H1 (cell line): ENCODE data around the gene ADAMTS8.

ENCODE experiments used
- POLR2A ChIP-seq, 2 experiments: IDR thresholded peaks; 1 replicate in 1 of 2; 2 replicates in 1 of 2; pipeline ENCODE4 v1.6.1; 2011; ENCODE audit warnings: low read depth in 2 of 2, low read length in 2 of 2, mild to moderate bottlenecking in 2 of 2; ENCODE audit errors: control extremely low read depth in 1 of 2
- RBBP5 ChIP-seq: IDR thresholded peaks from 2 replicates; pipeline ENCODE4 v1.7.1; 2012; ENCODE audit warnings: low read depth, mild to moderate bottlenecking, inconsistent platforms, low read length, moderate library complexity, borderline replicate concordance

DNA sequence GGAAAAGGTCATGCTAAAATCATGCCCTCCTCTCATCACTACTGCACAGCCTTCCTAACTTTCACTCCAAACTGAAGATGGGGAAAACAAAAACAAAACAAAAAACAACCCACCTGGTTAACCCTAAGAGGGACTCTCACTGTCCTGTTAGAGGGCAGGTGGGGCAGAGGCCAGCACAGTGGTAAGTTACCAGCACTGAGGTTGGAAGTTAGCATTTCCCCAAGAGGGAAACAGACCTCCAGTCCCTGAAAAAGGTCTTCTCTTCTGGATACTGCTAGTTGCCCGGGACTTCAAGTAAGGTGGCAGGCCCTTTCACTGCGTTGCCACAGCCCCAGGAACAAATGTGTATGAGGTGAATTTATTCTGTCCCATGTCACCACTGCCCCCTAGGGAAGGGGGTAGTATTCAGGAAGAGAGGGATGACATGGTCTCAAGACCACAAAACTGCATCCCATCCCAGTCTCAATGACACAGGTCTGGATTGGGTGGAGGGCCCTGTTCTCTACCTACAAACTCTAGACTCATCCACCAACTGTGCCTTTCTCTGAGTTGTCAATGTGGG lies 792 bp upstream of the ADAMTS8 start:
- no peak for TF ChIP-seq RBBP5
- TF ChIP-seq POLR2A (IDR thresholded peaks at IDR 0.05; ENCODE audit: control extremely low read depth in 1 of 2, low read depth in 2 of 2, low read length in 2 of 2), result no peak
